VCaP (cell line): ENCODE results near the gene CAPN5.

Experiments used
- H3K27ac ChIP-seq: fragments of 450-650 bp; 2 replicates; pipeline ENCODE4 v1.5.1; 2017
- TF ChIP-seq, protein P1 (sequence below): fragments of 450-650 bp; conservative IDR thresholded peaks from 2 replicates; pipeline ENCODE4 v1.5.1; 2017; ENCODE audit warnings: mild to moderate bottlenecking, moderate library complexity

Gene CAPN5

DNA sequence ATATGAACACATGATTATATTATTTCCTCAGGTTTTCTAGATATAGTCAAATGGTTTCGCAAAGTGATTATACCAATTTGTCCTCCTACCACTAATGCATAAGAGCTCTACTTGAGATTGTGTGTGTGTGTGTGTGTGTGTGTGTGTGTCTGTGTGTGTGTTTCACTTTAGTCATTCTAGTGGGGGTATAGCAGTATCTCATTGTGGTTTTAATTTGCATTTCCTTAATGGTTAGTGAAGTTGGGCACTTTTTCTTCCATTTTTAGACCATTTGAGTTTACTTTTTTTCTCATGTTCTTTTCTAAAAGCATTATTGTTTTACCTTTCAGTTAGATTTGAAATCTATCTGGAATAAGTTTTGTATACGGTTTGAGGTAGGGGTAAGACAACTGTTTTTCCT lies 12.9 kb downstream of the CAPN5 start:
- no peak overlapping the region for H3K27ac ChIP-seq
- TF ChIP-seq, protein P1, sequence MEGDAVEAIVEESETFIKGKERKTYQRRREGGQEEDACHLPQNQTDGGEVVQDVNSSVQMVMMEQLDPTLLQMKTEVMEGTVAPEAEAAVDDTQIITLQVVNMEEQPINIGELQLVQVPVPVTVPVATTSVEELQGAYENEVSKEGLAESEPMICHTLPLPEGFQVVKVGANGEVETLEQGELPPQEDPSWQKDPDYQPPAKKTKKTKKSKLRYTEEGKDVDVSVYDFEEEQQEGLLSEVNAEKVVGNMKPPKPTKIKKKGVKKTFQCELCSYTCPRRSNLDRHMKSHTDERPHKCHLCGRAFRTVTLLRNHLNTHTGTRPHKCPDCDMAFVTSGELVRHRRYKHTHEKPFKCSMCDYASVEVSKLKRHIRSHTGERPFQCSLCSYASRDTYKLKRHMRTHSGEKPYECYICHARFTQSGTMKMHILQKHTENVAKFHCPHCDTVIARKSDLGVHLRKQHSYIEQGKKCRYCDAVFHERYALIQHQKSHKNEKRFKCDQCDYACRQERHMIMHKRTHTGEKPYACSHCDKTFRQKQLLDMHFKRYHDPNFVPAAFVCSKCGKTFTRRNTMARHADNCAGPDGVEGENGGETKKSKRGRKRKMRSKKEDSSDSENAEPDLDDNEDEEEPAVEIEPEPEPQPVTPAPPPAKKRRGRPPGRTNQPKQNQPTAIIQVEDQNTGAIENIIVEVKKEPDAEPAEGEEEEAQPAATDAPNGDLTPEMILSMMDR = no peak

DNA sequence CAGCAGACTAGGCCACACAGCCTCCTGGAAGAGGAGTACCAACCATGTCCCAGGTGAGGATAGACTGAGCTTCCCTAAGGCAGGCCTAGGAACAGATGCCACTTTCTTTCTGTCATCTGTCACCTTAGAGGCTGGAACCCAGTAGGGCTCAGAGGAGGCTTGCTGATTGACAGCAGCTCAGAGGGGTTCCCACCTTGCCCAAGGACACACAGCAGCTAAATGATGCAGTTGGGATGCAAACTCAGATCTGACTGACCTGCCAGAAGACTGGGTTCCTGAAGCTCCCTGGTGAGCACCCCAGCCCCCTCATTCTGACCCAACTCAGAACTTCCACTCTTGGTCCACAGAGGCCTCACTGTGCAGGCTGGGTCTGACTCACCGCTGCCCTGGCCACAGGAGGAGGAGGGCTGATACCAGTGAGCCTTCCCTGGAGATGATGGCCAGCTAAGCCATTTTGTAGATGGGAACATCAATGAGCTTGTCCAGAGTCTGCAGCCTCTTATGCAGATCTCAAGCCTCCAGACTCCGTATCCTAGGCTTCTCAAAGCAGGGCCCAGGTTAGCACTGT lies 14.0 kb downstream of the CAPN5 start:
- H3K27ac ChIP-seq = no peak overlapping the region

DNA sequence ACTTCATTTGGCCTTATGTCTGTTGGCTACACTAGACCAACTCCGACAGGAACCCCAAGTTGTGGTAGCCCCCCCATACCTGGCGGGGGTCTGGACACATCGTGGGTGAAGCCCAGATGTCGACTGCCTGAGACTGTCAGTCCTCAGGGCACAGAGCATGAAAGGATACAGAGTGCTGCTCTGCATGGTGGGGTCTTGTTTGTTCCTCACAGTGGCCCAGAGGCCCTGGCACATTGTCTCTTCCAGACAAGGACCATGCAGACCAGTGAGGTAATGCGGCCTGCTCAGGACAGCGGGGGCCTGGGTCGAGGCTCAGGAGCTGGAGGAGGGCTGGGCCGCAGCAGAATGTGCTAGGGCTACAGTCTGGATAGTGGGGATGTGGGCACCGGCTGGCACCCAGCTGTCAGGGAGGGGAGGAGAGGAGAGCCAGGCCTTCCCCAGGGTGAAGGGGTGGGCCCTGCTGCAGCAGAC lies 14.6 kb downstream of the CAPN5 start:
- TF ChIP-seq, protein P1 = no peak
- peak overlapping the region; percentile 23; the same call in 1 of the 2 replicates for H3K27ac ChIP-seq

More for the DNA sequence above, 14.0 kb downstream of the CAPN5 start:
- TF ChIP-seq, protein P1 = no peak

DNA sequence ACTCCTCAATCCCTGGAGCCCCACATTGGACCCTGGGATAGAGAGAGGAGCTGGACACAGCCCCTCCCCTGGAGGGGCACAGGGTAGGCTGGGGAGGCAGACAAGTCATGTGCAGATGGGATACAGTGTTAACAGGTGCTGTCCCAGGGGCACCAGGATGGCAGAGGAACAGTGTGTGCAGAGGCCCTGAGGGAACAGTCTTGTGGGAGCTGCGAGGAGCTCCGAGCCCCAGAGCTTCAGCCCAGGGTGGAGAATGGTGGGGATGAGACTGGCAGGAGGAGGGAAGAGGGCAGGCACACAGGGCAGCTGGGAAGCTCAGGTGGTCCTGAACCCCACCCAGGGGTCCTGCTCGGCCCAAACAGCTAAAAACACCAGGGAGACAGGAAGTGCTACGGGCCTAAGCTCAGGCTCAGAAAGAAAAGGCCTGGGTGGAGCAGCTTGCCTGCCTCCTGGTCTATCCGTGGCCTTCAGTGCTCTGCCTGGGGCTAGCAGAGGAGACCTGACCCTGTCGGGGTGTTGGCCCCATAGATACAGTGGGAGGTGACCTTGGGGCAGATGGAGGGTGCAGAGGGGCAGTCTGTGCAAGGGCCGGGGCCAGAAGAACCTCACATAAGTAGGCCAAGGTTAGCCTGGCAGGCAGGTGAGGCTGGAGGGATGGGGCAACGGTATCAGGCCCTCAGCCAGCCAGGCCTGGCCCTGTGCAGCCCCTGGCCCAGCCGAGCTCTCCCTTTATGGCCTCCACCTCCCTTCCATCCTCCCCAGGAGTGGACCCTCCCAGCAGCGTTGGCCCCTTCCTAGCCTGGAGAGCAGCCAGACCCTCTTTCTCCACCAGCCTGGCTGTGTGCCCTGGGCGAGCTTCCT lies 15.4 kb downstream of the CAPN5 start:
- TF ChIP-seq, protein P1 = no peak
- H3K27ac ChIP-seq = peak overlapping the region; percentile 23; the same call in 1 of the 2 replicates

DNA sequence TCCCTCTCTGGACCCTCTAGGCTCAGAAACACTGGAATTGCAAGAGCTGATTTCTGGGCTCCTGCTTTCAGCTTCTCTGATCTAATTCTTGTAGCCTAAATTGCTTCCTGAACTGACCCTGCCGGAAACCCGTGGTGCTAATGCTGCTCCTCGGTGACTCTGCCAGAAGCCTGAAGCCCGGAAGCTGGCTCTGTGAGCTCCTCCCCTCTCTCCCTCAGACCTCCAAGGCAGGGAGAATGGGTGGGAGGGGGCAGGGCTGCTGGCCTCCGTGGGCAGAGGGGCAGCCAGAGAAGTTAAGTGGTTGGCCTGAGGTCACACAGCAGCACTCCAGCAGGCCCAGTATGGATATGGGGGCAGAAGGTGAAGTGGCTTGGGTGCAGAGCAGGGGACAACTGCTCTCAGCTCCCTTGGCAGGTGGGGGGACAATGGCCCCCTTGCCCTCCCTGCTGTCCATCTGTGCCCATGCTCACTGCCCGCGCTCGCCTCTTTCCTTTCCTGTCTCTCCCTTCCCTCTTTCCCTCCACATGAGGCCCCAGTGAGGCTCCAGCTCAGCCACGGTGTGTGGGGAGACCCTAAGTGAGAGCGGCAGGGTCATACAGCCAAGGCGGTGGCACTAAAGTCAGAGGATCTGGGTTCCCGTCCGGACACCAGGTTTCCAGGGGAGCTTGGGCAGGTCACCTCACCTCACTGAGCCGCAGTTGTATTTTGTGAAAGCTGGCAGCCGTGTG lies 16.2 kb downstream of the CAPN5 start:
- TF ChIP-seq, protein P1 = no peak

DNA sequence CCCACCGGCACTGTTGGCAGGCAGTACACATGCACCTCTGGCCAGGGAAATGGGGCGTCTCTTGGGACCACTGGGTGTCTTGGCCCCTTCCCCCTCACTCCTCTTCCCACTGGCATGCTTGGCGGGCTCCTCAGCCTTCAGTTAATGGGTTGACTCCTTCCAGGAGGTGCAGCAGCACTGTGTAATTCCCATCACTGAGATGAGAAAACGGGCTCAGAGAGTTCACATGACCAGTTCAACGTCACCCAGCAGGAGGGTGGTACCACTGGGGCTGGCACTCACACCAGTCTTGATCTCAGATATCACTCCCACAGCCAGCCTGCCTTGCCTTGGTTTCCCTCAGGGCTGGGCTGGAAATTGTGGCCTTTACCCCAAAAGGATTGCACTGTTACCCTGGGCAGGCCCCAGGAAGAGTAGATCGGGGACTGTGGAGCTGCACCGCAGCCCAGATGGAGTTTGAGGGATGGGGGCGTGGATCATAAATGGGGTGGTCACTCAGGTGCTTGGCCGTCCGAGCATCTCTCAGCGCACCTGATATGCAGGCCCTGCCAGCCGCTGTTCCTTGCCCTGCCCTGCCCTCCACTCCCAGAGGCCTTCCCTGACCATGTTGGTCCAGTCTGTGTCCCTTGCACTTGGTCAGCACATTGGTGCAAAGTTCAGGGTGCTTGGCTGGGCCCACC lies 16.9 kb downstream of the CAPN5 start:
- TF ChIP-seq, protein P1 = no peak
- H3K27ac ChIP-seq = no peak overlapping the region; the same call in 1 of the 2 replicates

More for the DNA sequence above, 16.2 kb downstream of the CAPN5 start:
- no peak overlapping the region; the same call in 1 of the 2 replicates for H3K27ac ChIP-seq
